RWPE2 (cell line): Measurements from ENCODE around the gene RIPPLY1.

ENCODE experiments used
- ATAC-seq: fragments of 200-7000 bp; cut with Tn5 transposase; 3 replicates; pipeline ENCODE4 v1.9.1; 2021; ENCODE audit warnings: low read depth
- DNase-seq: peaks from one replicate; pipeline ENCODE4 v3.0.0-alpha.2; 2020; ENCODE audit warnings: low spot score
- H3K27ac ChIP-seq: fragments of 450-650 bp; 2 replicates; pipeline ENCODE4 v1.5.1; 2017; ENCODE audit warnings: mild to moderate bottlenecking; ENCODE audit not compliant: poor library complexity, severe bottlenecking
- H3K27me3 ChIP-seq: fragments of 250-450 bp; sonication (Bioruptor Pico); 2 replicates; pipeline ENCODE4 v1.5.1; 2021; ENCODE audit warnings: mild to moderate bottlenecking, moderate library complexity; ENCODE audit not compliant: insufficient read depth, poor library complexity, severe bottlenecking
- H3K36me3 ChIP-seq: fragments of 250-450 bp; sonication (Bioruptor Pico); 2 replicates; pipeline ENCODE4 v1.5.1; 2020; ENCODE audit warnings: low read depth, mild to moderate bottlenecking, moderate library complexity
- H3K4me1 ChIP-seq: fragments of 250-450 bp; sonication (Bioruptor Pico); 2 replicates; pipeline ENCODE4 v1.5.1; 2021; ENCODE audit warnings: mild to moderate bottlenecking, moderate library complexity; ENCODE audit not compliant: insufficient read depth, poor library complexity, severe bottlenecking
- H3K4me3 ChIP-seq: fragments of 250-450 bp; sonication (Bioruptor Pico); 2 replicates; pipeline ENCODE4 v1.5.1; 2021; ENCODE audit warnings: mild to moderate bottlenecking, moderate library complexity; ENCODE audit not compliant: severe bottlenecking
- H3K9me3 ChIP-seq: fragments of 250-450 bp; sonication (Bioruptor Pico); 2 replicates; pipeline ENCODE4 v1.5.1; 2021; ENCODE audit warnings: mild to moderate bottlenecking, moderate library complexity; ENCODE audit not compliant: severe bottlenecking
- TF ChIP-seq, protein P1 (sequence below): fragments of 450-650 bp; IDR thresholded peaks from one replicate; pipeline ENCODE4 v1.5.1; 2017; ENCODE audit warnings: mild to moderate bottlenecking, moderate library complexity; ENCODE audit not compliant: poor library complexity, severe bottlenecking

RIPPLY1 gene

DNA sequence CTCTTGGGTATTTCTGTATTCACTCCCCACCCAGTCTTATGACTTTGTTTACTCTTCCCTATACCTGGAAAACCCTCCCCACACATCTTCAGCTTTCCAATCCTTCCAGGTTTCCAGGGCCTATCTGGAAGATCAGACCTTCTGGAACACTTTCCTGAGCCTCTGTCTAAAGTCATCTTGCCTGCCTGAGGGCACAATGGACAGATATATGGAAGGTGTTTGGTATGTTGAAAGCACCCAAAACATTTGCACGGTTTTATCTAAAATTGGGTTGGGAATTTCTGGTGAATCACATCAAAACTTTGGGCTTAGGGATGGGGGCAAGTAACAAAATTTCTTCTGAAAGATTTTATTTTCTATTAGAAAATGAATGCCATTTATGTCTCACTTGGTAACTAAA is 33.1 kb upstream of the RIPPLY1 start:
- no peak for ATAC-seq
- H3K9me3 ChIP-seq = no peaks in the 10 kb centered on the region
- no peak overlapping the region for H3K4me3 ChIP-seq
- no peak for DNase-seq
- H3K27me3 ChIP-seq = no peaks in the 10 kb centered on the region
- no peak overlapping the region for H3K27ac ChIP-seq
- TF ChIP-seq, protein P1, sequence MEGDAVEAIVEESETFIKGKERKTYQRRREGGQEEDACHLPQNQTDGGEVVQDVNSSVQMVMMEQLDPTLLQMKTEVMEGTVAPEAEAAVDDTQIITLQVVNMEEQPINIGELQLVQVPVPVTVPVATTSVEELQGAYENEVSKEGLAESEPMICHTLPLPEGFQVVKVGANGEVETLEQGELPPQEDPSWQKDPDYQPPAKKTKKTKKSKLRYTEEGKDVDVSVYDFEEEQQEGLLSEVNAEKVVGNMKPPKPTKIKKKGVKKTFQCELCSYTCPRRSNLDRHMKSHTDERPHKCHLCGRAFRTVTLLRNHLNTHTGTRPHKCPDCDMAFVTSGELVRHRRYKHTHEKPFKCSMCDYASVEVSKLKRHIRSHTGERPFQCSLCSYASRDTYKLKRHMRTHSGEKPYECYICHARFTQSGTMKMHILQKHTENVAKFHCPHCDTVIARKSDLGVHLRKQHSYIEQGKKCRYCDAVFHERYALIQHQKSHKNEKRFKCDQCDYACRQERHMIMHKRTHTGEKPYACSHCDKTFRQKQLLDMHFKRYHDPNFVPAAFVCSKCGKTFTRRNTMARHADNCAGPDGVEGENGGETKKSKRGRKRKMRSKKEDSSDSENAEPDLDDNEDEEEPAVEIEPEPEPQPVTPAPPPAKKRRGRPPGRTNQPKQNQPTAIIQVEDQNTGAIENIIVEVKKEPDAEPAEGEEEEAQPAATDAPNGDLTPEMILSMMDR = no peak
- H3K36me3 ChIP-seq = no peaks in the 10 kb centered on the region
- no peaks in the 10 kb centered on the region for H3K4me1 ChIP-seq

DNA sequence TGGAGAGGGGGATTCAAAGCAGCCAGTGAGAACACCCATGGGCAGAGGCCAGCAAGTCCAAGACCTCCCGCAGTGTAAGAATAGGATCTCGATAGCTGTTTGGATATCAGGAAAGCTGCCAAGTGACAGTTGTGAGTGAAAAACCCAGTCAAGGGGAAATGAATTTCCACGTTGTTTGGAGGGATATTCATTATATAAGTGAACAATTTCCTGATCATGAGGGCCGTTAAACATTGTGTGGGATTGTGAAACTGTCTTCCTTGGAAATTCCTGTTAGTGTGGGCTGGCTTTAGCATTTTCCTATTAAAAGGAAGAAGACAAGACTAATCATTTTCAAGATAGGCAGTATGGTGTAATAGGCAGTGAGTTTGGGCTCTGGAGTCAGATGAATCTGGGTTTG is 32.0 kb upstream of the RIPPLY1 start:
- Histone ChIP-seq H3K27me3 (no peaks in the 10 kb centered on the region), H3K9me3 (no peaks in the 10 kb centered on the region), H3K4me1 (no peaks in the 10 kb centered on the region), H3K36me3 (no peaks in the 10 kb centered on the region), H3K27ac (no peak overlapping the region), H3K4me3 (no peak overlapping the region)
- ATAC-seq (no peak), DNase-seq (no peak)
- TF ChIP-seq, protein P1 = no peak

DNA sequence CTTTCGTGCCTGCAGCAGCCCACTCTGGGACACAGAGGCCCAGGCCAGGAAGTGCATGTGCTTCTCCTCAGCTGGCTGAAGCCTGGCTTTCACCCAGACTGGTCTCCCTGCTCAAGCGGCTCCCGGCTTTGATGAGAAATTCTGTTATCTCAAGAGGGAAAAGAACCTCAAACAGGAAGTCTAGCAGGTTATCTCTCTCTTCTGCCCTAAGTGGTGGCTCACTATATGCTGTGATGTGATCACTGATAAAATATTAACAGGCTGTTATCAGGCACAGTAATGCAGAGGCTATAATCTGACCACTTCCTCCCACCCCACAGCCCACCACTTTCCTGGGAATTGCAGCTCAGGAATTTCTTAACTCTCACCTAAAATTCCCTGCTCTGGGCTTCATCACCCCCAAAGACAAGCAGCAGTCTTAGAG is 30.4 kb upstream of the RIPPLY1 start:
- no peak overlapping the region for H3K27ac ChIP-seq
- no peak for DNase-seq
- TF ChIP-seq, protein P1 = no peak
- no peaks in the 10 kb centered on the region for H3K4me1 ChIP-seq
- H3K36me3 ChIP-seq = no peaks in the 10 kb centered on the region
- H3K4me3 ChIP-seq = no peak overlapping the region
- H3K27me3 ChIP-seq = no peaks in the 10 kb centered on the region
- no peak for ATAC-seq
- no peaks in the 10 kb centered on the region for H3K9me3 ChIP-seq

DNA sequence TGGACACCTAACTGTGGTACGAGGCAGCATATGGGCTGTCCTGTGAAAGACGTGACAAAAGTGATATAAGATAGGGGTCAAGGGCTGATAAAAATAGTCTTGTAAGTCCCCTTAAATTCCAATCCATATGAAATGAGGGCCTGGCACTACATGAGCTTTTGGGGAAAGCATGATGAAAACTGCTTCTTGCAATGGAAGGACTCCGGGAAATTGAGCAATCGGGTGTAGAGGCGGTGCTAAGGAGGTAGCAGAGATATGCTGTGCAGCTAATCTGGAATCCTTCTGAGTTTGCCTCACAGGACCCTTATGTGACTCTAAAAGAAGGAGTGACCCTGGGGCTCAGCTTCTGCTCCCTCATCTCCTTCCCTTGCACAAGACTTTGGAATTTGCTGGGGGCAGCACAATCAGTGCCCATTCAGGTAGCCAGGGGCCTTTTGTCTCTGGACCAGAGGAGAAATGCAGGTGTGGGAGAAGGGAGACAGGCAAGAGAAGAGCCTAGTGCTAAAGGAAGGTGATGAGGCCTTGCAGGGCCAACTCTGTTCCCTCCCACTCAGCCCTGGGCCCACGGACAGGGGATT is 29.9 kb upstream of the RIPPLY1 start:
- Histone ChIP-seq H3K36me3 (no peaks in the 10 kb centered on the region), H3K27me3 (no peaks in the 10 kb centered on the region), H3K4me1 (no peaks in the 10 kb centered on the region), H3K27ac (no peak overlapping the region), H3K9me3 (no peaks in the 10 kb centered on the region), H3K4me3 (no peak overlapping the region)
- ATAC-seq (no peak), DNase-seq (no peak)
- TF ChIP-seq, protein P1 = no peak

DNA sequence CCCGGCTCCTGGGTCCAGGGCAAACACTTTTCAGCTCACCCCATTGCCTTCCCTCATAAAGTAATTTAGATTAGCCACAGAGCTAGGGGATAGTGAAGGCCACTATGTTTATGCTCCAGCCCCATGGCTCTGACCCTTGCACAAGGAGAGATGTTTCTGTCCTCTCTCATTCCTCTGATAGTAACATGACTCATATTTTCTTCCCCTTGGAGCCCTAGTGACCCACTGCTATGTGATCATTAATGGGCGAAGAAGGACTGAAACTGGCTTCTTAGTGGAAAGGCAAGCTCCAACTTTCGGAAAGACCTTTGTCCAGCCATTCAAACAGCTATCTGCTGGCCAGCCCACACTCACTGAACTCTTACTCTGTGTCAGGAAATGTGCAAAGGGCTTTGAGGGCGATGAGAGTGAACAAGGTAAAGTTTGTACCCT is 29.4 kb upstream of the RIPPLY1 start:
- Histone ChIP-seq H3K9me3 (no peaks in the 10 kb centered on the region), H3K36me3 (no peaks in the 10 kb centered on the region), H3K27me3 (no peaks in the 10 kb centered on the region), H3K4me3 (no peak overlapping the region), H3K4me1 (no peaks in the 10 kb centered on the region), H3K27ac (no peak overlapping the region)
- TF ChIP-seq, protein P1 = no peak
- ATAC-seq (peak; percentile 29; the same call in 1 of the 3 replicates), DNase-seq (no peak)
